Amygdala (tissue), 56 donors: Measurements from ENCODE around the gene RAC3.

Experiments
- DNase-seq, 56 donors: peaks; one replicate each; lab custom pipeline; 2025; lab: John Stamatoyannopoulos, UW

Gene RAC3

DNA sequence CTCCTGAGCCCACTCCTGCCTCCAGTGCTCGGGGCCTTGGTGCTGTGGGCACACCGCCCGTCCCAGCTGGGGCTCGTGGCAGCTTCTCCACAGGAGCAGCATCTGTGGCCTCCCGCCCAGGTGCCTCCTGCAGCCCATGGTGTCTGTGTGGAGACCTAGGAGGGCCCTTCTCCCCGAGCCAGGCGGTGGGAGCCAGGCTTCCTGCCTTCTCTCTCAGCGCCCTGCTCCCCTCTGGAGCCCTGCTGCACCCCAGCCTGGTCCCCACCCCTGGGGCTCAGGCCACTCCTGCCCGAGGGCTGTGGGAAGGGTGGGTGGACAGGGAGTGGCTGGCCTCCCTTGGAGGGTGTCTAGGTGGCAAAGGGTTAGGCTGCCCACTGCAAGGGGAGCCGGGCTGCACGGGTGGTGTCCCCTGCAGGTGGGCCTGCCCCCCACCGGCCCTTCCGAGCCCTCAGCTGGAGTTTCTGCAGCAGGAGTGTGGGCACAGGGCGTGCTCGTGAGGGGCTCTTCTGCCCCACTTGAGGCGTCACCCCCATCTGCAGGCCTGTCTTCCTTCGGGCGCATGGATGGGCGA, 19.8 kb upstream of the RAC3 start:
- no peak for DNase-seq

DNA sequence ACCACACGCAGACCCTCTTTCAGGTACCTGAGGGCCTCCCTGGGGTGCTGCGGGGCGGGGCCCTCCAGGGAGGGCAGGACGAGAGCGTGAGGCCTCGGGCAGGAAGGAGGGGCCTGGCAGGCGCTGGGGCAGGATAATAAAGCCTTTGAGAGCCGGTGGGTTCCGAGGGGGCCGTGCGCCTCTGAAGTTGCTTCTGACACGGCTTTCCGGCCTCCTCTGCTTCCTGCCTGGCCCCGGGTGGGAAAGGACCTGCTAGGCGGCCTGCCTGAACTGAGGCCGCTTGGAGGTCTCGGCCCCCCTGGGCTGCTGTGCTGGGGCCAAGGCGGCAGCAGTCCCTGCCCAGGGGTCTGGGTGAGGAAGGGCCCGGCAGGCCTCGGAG, 19.2 kb upstream of the RAC3 start:
- DNase-seq: no peak

DNA sequence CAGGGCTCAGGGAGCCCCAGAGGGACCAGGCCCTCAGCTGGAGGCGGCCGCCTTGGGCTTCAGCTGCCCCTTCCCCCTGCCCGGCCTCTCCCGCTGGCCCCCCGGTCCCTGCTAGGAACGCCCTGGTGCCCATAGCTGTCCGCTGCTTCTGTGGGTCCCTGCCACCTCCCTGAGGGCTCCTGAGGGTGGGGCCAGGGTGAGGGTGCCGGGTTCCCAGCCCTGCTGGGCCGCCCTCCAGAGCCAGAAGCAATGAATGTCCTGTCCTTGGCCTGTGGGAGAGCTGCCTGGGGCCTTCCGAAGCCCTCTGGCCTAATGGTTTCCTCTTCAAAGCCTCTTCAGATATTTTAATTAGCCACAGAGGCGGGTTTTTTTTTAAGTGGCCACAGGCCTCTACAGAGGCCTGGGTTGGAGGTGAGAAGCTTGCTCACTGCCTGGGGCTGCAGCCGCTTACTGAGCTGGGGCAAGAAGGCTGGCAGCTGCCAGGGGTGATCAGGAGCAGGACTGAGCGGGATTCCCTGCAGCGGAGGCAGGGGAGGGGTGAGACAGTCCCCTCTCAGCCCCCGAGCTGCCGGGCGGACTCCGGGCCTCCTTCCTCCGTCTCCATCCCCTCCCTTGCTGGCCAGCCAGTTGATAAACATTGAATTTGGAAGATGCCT, 18.7 kb upstream of the RAC3 start:
- peak in 1 of 56 donors; percentile 27 for DNase-seq

DNA sequence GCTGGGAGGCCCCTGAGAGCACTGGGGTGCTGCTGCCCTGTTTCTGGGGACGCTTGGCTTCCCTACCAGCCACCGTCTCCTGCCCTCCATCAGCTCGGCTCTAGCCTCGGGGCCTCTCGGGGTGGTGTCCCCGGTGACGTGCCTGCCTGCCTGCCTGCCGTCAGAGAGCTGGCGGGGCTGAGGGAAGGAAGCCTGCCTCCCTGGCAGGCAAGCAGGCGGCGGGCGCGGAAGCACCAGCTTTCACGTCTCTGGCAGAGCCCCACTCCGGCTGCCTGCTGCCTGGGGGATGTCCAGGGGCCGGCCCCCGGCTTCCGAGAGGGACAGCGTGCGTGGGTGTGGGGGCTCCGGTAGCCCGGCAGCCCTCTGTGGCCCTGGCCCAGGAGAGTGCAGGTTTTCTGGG, 18.1 kb upstream of the RAC3 start:
- DNase-seq: peak in 29 of 56 donors; percentile 14 to 85 (median 47)

DNA sequence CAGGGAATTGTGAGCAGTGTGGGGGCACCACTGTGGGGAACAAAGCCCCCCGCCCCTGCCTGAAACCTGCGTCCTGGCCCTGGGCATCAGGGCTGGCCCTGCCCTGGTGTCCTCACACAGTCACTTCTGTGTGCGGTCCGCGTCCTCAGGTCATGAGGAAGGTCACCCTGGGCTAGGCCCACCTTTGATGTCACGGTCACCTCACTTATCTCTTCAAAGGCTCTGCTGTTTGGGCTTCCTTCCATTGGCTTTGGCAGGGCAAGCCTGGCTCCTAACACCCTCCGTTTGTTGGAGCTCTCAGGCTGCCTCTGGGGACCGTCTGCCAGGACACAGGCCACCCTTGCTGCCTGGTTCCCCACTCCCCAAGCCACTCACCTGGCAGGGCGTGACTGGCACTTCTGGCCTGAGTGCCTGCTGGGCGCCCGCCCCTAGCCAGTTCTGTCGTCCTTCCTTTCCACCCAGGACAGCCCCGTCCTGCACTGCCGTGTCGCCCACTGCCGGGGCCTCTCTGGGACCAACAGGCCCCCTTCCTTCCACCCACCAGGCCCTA, 17.6 kb upstream of the RAC3 start:
- no peak for DNase-seq

DNA sequence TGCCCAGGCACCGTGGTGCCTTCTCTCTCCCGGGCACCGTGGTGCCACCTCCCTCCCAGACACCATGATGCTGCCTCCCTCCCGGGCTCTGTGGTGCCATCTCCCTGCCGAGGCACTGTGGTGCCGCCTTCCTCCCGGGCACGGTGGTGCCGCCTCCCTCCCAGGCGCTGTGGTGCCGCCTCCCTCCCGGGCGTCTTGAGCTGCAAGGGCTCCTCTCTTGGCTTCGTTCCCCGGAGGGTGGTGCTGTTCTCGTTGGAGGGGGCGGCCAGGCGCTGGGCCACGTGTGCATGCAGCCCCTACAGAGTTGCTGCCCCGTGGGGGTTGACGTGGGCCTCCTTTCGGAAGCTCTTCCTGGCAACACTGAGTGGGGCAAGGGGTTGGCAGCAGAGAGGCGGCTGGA, 17.0 kb upstream of the RAC3 start:
- DNase-seq: peak in 20 of 56 donors; percentile 9 to 56 (median 28)

DNA sequence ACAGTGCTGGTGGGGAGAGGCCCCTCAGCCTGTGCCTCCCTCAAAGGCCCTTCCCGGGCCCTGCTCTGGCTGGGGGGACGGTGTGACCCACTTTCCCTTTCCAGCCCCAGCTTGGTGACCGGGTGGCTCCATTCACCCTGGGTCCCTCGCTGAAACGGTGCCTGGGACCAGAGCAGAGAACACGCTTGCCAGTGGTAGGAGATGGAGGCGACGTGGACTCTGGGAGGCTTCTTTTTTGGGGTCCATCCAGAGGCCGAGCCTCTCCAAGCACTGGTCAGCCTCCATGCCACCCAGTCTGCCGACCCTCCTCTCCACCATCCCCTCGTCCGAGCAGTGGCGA, 16.5 kb upstream of the RAC3 start:
- DNase-seq: no peak

DNA sequence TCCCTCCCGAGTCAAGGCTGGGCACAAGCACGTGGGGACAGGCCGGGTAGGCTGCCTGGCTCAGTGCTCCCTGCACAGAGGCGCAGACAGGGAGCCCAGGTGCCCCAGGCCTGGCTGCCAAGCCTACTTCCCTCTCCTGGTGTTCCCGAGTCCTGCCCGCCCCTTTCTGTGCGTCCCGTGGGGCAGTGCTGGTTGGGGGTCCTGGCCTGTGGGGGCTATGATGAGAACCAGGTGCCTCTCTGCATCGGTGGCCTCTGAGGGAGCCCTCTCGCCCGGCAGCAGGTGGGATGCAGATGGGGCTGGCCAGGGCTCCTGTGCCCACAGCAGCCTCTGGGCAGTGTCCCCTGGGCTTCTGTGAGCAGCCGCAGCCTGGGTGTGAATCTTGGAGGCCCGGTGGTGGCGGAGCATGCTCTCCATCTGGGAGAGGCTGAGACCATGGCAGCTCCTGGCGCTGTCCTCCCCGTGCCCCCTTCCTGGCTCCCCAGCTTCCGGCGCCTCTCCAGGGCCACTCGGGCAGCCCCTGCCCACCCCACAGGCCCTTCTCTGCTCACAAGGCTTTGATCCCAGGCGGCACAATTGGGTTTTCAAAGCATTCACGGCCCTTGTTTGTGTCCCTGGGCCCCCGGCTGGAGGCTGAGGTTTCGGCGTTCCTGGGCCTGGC, 16.0 kb upstream of the RAC3 start:
- DNase-seq: no peak

DNA sequence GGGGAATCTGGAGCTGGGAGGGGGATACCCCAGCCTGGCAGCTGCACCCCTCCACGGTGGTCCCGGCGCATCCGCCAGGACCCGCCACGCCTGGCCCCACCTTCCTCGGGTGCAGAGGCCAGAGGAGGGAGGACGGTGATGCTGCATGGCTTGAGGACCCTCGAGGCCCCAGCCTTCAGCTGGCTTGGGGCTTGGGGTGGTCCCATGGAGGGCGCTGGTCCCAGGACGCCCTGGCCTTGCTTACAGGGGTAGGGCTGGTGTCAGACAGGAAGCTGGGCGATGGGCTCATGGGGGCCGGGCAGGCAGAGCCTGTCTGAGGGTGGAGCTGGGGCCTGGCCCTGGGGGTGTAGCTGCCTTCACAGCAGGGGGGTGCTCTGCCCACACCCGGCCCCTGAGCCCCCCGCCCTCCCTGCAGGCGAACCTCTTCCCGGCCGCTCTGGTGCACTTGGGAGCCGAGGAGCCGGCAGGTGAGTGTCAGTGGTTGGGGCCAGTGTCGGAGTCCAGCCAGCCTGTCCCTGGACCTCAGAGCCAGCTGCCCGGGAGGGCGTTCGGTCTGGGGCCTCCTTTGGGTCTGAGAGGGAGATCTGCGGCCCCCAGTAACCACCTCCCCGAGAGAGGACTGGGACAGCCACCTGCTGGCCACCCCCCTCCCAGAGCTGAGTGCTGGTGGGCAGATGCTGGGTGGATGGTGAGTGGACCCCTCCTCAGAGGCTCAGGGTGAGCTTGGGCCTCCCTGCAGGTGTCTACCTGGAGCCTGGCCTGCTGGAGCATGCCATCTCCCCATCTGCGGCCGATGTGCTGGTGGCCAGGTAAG, 15.2 kb upstream of the RAC3 start:
- no peak for DNase-seq

DNA sequence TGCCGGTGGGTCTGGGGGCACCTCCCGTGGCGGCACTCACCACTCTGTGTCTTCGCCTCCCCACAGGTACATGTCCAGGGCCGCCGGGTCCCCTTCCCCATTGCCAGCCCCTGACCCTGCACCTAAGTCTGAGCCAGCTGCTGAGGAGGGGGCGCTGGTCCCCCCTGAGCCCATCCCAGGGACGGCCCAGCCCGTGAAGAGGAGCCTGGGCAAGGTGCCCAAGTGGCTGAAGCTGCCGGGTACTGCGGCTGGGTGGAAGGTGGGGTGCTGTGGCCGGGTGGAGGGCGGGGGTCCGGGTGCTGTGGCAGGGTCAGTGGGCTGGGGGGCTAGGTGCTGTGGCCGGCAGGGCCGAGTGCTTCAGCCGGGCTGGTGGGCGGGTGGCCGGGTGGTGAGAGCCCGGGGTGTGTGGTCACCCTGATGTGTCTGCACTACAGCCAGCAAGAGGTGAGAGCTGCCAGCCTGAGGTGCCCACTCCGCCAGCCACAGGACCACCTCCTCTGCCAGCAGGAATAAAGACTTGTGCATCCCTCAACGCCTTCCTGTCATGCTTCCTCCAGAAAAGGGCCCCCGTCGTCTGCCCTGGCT, 14.5 kb upstream of the RAC3 start:
- DNase-seq: no peak

DNA sequence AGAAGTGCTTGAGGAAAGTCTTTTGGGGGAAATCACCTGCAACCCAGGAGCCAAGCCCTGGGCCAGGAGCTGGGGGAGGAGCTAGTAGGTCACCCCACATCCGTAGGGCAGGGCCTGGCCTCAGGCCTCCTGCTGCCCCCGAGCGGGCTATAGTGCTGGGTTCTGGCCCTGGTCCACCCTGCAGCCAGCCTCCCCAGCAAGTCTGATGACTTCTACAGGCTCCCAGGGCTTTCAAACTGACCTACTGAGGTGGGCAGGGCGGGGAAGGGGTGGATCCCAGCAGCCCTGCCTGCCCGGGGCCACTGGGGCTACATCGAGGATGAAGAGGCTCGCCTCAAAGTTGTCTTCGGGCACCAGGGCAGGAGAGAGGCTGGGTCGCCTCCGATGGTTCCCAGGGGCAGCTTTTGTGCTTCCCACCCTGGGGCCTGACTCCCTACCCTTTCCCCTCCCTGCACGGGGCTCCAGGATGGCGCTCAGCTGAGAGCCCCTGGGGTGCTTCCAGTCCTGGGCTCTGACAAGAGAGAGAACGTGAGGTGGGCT, 13.8 kb upstream of the RAC3 start:
- DNase-seq: no peak

DNA sequence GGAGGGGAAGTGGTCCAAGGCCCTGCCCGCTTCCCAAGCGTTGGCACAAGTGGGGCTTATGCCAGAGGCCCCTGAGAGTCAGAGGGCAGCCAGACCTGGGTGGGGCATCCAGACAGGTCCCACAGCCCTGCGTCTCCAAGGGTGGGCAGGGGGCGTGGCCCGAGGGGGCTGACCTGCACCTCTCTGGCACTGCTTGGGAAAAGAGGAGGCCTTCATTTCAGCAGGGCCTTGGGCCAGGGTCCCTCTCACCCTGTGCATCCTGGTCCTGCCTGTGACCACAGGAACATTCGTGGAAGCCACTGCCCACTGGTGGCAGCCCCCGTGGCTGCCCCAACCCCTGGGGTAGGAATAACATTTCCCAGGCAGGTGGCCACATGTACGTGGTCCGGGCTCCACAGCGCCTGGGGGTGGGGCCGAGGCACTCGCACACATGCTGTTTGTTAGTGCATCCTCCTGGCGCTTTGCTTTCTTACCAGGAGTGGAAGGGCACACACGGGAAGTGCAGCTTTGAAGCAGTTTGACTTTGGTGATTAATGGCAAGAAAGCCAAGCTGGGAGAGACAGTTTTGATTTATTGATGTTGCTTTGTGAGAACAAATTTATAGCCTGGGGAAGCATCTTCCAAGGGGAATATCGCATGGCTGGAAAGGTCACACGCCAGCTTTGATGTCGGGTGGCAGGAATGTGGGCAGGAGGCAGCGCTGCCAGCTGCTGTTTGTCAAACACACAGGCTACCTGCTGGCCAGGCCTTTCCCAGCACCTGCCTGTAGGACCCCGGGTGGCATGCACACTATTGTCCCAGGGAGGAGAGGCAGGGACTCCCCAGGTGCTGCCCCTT, 13.1 kb upstream of the RAC3 start:
- no peak for DNase-seq

DNA sequence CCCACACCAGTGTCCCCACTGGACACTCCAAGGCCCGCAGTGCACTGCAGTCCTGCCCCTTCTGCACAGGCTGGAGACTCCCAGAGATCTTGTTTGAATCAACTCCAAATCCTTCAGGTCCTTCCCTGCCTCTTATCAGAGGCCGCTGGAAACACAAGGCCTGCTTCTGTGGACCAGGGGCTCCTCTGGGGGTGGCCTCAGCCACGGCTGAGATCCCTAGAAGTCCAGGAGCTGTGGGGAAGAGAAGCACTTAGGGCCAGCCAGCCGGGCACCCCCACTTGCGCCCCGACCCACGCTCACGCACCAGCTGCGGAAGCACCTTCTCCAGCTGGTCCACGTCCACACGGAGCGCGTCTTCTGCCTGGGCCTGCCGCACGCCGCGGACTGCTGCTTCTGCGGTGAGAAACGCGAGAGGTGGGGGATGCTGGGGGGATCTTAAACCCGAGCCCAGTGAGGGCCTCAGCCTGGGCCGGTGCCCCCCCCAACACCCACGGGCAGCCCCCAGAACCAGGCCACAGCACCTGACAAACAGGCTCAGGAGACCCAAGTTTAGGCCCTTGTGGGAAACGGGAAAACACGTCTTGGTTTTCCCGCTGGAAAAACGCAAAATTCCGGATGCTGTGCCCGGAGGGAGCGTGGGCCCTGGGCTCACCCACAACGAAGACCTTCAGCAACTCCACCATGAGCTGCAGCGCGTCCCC, 12.3 kb upstream of the RAC3 start:
- DNase-seq: no peak

DNA sequence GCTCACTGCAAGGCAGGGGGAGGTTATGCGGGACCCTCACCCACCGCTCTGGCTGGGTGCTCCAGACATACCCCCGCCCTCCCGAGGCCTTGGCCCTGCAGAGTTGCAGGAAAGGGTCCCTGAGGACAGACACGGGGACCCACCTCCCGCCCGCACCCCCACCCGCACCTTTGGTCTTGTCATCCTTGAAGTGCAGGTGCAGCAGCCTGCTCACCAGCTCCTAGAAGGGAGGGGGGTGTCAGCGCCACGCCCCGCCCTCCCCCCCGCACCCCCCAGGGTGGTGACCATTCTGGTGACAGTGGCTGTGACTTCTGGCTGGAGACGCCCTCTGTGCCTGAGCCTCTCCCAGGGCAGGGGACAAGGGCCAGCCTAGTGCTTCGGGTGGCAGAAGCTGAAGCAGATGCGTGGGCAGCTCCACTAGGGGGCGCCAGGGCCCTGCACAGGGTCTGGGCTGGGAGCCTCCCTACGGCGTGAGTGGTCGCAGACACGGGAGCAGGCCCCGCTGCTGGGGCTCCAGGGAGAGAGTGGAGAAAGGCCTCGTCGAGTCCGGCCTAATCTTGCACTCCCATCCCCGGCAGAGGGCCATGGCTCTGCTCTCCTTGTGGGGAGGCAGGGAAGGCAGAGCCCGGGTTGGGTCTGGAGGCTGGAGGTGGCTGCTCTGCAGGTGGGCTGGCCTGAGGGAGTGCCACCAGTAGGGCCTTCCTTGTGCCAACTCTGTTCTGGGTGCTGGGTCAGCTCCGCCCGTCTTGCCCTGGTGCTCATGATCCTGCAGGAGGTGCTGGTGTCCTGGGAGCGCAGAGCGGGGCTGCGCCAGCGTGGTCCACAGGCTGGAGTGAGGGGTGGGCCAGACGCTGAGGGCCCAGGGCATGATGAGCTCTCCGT, 11.5 kb upstream of the RAC3 start:
- peak in 6 of 56 donors; percentile 21 to 55 (median 28) for DNase-seq

DNA sequence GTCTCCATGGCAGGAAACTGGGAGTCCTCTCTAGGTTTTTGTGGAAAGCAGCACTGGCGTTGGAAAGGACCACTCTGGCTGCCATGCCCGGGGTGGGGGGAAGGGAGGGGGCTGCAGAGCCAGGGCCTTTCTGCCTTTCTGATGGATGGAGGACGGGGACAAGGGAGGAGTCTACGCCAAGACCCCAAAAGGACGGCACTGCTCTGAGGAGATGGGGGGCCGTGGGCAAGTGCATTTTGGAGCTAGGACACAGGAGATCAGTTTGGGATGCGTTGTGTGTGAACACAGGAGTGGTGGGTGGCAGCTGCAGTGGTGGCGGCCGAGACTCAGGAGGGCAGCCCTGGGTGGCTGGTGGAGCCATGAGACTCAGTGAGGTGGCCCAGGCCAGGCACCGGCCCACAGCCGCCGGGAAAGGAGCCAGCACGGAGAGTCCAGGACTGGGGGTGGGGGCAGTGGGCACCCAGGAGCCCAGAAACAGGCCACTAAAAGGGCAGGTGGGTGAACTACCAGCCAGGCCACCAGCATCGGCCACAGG, 10.8 kb upstream of the RAC3 start:
- DNase-seq: peak in 4 of 56 donors; percentile 41 to 58 (median 52)

DNA sequence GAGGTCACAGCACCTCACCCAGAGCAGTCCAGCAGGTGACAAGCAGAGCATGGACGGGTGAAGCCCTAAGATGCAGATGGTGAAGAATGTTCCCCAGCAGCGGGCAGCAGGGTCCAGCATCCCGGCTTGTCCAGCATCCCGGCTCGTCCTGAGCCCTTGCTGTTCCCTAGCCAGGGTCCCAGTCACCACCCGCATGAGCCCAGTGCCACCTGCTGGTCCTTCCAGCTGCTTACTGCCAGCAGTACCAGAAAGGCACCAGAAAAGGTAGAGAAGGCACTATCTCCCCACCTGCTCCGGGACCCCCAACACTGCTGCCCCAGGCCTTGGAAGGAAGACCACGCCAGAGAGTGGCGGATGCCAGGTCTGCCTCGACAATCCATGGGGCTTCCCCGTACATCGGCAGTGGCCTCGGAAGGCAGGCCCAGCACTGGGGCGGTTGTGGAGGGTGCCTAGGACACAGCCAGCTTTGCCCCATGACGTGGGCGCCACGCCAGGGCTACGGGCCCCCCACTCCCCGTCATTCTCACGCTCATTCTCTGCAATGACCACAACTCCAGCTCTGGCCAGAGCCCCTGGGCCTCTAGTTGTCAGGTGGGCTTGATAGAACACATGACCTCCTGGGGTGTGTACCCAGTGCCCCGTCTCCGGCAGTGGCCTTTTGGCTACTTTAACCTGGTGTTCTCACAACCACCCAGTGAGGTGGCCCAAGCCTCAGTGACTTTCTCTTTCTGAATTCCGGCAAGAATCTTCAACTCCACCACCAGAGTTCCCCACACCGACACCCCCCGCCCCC, 10.2 kb upstream of the RAC3 start:
- DNase-seq: peak in 53 of 56 donors; percentile 7 to 85 (median 53)

DNA sequence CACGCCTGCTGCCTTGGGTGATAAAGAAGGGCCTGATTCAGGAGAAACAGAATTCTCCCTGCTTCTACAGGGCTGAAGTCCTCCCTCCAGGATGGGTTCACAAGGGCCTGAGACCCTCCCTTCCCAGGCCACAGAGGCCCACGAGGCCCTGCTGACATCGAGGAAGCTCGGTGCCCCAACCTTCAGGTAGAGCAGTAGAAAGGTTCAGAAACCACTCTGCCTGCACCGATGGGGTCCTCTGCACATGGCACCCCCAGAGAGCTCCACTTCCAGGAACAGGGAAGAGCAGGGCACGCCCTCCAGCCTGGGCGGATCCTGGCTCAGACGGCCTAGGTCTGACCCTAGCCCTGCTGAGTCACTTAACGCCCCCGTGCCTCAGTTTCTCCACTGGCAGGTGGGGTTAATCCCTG, 9.6 kb upstream of the RAC3 start:
- no peak for DNase-seq
